Omental fat pad (tissue), 4 donors: ENCODE measurements around the gene LTBP2. TPM values are rescaled to one million over a fixed set of nuclear protein-coding genes. Genes with fewer than 3 reads are reported as not detected.

ENCODE experiments used
- ATAC-seq: fragments of 150-250 bp; one replicate; pipeline ENCODE4 v1.9.1; 2016; ENCODE audit warnings: mild to moderate bottlenecking, moderate library complexity; ENCODE audit not compliant: low FRiP score
- DNase-seq: peaks from one replicate; pipeline ENCODE4 v3.0.0-alpha.2; 2019; ENCODE audit warnings: low spot score
- CTCF ChIP-seq, 3 donors: fragments of 450-650 bp; IDR thresholded peaks; one replicate each; pipeline ENCODE4 v1.5.1; 2016 to 2017; ENCODE audit warnings: antibody characterized with exemption in 3 of 3, mild to moderate bottlenecking in 3 of 3, moderate library complexity in 2 of 3
- total RNA-seq, 4 donors: library from RNA; depleted of rRNA; stranded (reverse); fragments of >200 nt; gene quantifications; one replicate each; pipeline ENCODE4 v1.1.0, GENCODE V29; 2016

Gene LTBP2
- total RNA-seq, 4 donors from 2014 or later, result 31.6 to 104 (median 72.3) TPM

DNA sequence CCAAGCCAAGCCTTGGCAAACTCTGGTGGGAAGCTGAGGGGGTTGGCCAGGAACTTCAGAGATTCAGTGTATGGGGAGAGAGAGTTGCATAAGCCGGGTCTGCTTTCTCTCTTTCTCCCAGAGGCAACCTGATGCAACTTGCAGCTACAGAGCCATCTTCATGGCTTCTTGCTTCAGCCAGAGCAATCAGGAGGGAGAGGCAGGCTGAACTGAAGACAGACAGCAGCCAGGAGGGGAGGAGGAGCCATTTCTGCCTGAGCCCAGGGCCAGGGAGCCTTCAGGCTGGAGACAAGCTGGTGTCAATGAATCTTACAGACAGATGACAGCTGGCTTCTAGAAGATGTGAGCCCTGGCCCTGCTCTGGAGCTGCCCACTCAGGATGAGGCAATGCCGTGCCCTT lies 137.7 kb downstream of the LTBP2 start:
- no peak for TF ChIP-seq CTCF (IDR thresholded peaks at IDR 0.05)
- ATAC-seq (no peak), DNase-seq (no peak)

- ATAC-seq, result no peak
- no peak for TF ChIP-seq CTCF (IDR thresholded peaks at IDR 0.05)
- DNase-seq, result no peak
Observed at GRCh38 chr14:74472601-74473000, 139.4 kb downstream of the LTBP2 start.

DNA sequence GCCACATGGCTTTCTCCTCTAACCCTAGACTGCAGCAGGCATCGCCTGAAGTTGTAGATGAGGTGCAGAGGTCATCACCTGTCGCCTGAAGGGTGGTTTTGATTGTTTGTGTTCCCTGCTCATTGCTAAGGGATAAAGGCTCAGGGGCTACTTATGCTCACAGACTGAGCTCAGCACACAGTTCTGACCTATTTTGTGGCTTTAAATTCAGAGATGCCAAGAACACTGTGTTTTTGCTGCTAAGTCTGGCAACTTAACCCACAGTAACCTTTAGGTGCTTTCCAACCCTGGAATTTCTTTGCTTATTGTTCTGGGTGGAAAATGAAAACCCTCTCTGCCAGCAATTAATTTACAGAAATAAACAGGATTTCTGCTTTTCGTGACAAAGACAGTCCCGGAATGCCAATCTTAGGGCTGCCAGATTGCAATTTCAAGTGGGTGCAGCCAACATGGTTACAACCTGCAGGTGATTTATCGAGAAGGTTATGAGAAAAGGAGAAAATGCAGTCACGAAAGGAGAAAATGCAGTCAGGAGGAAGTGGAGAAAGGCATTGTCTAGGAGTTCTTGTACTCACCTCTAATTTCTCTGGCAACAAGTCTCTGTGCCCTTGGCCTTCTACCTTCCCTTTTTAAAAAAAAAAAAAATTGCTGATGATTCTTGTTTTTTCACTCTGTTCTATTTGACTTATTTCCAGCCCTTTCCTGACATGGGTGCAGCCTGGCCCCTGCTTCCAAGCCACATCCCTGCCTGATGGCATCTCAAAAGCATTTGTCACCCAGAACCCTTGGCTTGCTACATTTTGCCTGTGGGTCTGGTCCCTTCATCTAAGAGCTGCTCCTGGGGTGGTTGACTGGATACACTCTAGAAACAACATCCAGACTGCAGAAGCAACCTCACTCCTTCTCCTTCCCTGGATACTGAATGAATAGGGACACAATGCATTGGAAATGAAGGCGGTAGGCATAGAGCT lies 142.2 kb downstream of the LTBP2 start:
- ATAC-seq, result no peak
- DNase-seq, result no peak
- no peak for TF ChIP-seq CTCF (IDR thresholded peaks at IDR 0.05)

- ATAC-seq (no peak), DNase-seq (no peak)
- no peak for TF ChIP-seq CTCF (IDR thresholded peaks at IDR 0.05)
Observed at GRCh38 chr14:74468513-74468912, 143.5 kb downstream of the LTBP2 start.

DNA sequence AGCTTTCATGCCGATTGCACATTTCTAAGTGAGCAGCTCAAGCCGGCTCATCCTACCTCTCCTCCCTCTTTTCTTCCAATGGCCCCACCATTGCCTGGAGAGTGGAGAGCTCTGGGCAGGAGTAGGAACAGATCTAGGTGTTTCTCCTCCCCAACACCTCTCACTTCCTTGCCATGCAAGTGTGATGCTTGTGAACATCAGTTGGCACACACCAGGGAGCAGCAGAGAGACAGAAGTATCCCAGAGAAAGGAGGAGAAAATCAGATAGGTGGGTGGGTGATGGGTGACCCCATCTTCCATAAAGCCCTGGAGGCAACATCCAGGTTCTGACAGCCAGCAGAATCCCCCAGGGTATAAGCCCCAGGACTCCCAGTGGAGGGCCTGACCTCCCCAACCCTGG lies 146.7 kb downstream of the LTBP2 start:
- DNase-seq (no peak), ATAC-seq (no peak)
- TF ChIP-seq CTCF (IDR thresholded peaks at IDR 0.05), result no peak

DNA sequence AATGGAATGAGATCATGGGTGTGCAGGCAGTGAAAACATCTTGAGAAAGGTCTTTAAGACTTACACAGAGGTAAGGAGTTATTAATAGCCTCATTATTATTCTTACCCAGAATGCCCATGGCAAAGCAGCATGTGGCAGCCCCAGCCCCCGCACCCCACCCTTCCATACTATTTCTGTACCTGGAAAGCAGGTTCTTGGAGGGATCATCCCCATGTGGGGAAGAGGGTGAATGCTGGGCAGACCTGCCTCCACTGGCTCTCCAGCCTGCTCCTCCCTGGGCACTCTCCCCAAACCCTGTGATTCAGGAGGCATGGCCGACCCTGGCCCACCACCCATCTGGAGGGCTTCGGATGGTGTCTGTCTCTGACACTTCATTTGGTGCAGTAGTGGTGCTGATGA lies 147.3 kb downstream of the LTBP2 start:
- no peak for DNase-seq
- no peak for ATAC-seq

More for the DNA sequence above, 147.3 kb downstream of the LTBP2 start:
- TF ChIP-seq CTCF (IDR thresholded peaks at IDR 0.05), result no peak
